HTERT RPE-1 (cell line): ENCODE results near the gene PSD.

Experiments used
- in situ Hi-C: fragments of 300-500 bp; cut with MboI; formaldehyde crosslinking; loops from 4 replicates; pipeline ENCODE4 v1.14.3; 2020; ENCODE audit warnings: low sequenced_read_pairs

Gene PSD

DNA sequence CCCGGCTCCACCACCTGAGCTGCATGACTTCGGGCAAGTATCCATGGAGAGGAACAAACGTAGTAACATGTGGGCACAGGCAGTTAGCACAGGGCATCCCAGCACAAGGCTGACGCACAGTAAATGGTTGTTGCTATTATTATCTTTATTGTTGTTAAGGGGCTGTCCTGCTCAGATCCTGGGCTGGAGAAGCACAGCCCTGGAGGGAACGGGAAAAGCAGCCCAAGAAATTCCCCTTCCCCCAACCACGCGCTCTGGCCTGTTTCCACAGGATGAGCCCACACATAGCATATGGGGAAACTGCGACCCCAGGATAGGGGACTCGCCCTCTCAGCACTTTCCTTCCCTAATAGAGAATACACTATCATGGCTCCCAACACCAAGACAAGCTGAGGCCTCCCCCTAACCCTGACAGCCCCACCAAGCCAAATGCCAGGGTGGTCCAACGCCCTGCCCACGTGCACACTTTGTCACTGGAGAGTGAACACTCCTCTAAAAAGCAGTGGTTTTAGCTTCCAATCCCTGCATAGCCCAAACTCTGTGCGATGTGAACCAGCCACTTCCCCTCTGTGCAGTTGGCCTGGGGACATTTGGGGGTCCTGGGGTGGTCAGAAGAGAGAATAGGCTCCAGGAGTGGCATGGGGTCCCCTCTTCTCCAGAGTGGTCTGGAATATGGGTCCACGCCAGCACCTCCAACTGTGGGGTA, 11.0 kb downstream of the PSD start:
- in situ Hi-C loops, result no loop called here

DNA sequence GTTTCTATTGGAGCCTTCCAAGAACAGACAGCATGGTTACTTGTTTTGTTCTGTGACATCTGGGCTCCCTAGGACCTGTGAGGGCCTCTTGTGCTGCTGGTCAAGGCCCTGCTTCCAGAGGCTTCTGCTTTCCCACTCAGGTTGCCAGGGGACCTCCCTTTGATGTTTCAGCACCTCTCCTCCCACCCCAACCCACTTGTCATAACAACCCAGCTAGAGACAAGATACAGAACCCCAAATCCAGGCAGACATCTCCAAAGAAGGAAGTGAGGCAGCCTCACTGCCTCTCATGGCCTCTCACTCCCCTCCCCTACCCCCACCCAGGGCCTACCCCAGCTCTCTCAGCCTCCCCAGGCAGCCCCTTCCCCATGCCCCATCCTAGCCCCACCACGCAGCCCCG, 11.8 kb downstream of the PSD start:
- in situ Hi-C loops, result no loop called here

DNA sequence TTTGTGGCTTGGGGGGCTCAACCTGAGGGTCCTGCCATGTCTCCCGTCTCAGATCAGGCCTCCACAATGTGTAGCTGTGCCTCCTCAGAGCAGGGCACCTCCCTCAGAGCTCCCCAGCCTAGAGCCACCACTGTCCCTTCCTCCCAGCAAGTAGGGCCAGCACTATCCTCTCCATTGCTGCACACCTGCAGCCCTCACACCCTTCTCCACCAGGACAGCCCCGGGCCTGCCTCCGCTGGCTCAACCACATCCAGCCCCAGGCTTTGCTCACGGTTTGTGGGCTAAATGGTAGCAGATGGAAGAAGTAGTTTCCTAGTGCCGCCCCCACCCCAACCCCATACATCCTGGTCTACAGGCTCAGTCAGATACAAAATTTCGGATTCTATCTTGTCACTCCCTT, 13.0 kb downstream of the PSD start:
- in situ Hi-C loops, result no loop called here

DNA sequence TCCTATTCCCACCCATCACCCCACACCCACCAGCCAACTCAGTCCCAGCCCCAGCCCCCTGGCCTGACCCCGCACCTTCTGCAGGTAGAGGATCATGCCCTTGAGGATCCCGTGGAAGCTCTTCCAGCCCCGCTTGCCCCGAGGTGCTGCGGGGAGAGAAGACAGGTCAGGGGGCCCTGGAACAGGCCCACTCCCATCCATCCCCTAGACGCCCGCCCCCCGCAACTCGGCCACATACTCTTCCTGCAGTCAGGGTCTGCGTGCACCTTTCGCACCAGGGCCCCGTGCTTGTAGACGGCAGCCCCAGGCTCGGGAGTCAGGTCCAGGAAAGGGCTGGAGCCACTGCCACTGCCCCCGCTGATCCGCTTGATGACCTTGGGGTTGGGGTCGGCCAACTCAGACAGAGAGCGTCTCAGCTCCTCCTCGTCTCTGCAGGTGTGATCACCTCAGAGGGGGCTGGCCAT, 13.4 kb downstream of the PSD start:
- in situ Hi-C loops, result no loop called here

DNA sequence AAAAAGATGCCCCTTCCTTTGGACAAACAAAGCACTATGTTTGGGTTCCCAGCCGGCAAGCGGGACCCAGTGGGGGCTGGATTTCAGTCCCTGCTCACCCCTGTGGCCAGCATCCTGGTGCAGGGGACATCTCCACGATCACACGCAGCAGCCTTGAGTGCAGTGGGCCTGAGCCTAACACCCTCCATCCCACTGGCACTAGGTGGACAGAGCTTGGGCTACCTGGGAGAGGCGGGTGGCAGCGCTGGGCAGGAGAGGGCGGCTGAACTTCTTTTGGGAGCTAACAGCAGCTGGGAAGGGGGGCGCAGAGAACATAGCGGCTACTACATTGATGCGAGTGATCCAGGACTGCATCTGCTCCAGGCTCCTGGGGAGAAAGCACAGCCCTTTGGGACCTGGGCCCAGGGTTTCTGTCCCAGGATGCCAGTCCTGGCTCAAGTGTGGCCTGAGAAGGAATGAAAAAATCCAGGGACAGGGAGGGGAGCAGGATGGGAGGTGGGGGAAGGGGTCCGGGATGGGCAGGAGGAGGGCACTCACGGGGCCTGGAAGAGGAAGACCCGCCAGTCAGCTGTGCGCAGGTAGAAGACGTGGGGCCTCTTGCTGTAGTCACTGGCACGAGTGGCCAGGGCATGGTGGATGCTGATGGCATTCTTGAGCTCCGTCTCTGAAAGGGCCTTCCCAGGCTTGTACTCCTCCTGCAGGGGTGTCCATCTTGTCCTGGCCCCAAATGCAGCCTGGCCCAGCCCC, 14.1 kb downstream of the PSD start:
- in situ Hi-C loops, result no loop called here

DNA sequence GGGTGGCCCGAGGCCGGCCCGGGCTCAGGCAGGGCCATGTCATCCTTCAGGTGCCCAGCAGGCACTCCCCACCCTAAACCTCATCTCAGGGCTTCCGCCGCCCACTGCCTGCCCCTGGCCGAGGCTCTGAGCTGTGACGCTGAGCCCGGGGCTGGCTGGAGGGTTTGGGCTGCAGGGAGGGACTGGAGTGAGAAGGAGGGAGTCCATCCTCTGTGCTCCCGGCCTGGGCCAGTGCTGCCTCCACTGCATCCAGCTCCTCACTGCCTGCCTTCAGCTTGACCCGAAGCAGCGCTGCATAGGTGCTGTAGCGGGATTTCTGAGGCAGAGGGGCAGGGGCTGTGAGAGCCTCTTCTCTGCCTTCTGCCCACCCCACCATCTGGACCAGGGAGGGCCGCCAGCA, 15.5 kb downstream of the PSD start:
- in situ Hi-C loops, result no loop called here

DNA sequence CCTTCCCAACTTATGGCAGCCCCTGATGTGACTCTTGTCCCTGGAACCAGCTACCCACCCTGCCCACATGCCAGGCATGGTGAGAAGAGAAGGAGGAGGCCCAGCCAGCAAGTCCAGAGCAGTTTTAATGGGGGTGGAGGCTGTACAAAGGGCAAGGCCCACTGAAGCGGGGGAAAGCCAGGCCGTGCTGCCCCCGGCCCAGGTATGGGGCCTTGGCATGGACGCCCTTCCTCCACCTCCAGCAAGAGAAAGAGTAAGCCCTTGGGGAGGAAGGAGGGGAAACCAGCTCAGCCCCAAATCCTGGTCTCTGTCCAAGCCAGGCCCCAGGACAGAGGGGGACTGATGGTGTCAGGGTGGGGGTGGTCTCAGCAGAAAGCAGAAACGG, 16.1 kb downstream of the PSD start:
- in situ Hi-C loops, result no loop called here

DNA sequence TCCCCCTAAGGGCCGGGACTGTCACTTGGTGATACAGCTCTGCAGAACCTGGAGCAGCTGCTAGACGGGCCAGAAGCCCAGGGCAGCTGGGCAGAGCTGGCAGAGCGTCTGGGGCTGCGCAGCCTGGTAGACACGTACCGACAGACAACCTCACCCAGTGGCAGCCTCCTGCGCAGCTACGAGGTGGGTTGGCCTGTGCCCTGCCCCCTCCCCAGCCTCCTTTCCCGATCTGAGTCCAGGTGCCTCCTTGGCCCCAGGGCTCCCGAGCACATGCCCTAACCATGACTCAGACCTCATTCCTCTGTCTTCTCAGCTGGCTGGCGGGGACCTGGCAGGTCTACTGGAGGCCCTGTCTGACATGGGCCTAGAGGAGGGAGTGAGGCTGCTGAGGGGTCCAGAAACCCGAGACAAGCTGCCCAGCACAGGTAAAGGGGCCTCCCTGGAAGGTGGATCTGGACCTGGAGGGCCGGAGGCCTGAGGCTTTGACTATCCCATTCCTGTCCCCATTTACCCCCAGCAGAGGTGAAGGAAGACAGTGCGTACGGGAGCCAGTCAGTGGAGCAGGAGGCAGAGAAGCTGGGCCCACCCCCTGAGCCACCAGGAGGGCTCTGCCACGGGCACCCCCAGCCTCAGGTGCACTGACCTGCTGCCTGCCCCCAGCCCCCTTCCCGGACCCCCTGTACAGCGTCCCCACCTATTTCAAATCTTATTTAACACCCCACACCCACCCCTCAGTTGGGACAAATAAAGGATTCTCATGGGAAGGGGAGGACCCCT, 16.7 kb downstream of the PSD start:
- in situ Hi-C loops, result no loop called here

DNA sequence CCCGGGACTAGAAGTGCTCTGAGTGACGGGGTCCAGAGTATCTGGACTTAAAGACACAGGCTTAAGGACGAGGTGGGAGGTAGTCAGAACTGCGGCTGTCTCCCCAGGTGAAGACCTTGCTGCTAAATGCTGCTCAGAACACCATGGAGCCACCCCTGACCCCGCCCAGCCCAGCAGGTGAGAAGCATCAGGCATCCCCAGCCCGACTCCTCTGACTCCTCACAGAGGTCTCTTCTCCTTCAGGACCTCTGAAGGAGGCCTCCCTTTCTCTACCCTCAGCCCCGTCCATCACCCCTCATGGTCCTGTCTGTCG, 17.3 kb downstream of the PSD start:
- in situ Hi-C loops, result no loop called here

DNA sequence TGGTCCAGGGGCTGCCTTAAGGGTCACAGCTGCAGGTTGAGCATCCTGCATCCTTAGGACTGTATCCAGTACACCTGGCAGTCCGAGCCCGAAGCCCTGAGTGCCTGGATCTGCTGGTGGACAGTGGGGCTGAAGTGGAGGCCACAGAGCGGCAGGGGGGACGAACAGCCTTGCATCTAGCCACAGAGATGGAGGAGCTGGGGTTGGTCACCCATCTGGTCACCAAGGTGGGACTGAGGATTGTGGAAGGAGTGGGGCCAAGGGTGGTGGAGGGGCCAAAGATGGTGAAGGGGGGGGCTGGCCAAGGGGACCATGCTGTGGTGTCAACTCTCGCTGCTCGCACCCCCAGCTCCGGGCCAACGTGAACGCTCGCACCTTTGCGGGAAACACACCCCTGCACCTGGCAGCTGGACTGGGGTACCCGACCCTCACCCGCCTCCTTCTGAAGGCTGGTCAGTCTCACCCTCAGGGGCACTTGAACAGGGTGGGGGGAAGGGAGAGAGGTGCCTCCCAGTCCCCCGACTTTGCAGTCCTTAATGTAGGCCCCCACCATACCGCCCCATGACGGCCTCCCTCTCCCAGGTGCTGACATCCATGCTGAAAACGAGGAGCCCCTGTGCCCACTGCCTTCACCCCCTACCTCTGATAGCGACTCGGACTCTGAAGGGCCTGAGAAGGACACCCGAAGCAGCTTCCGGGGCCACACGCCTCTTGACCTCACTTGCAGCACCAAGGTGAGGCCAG, 17.8 kb downstream of the PSD start:
- in situ Hi-C loops, result no loop called here

DNA sequence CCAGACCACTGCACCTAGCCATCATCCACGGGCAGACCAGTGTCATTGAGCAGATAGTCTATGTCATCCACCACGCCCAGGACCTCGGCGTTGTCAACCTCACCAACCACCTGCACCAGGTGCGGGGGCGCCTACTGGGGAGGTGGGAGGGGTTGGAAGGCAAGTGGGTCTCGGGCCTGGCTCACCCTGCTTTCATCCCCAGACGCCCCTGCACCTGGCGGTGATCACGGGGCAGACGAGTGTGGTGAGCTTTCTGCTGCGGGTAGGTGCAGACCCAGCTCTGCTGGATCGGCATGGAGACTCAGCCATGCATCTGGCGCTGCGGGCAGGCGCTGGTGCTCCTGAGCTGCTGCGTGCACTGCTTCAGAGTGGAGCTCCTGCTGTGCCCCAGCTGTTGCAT, 18.5 kb downstream of the PSD start:
- in situ Hi-C loops, result no loop called here

DNA sequence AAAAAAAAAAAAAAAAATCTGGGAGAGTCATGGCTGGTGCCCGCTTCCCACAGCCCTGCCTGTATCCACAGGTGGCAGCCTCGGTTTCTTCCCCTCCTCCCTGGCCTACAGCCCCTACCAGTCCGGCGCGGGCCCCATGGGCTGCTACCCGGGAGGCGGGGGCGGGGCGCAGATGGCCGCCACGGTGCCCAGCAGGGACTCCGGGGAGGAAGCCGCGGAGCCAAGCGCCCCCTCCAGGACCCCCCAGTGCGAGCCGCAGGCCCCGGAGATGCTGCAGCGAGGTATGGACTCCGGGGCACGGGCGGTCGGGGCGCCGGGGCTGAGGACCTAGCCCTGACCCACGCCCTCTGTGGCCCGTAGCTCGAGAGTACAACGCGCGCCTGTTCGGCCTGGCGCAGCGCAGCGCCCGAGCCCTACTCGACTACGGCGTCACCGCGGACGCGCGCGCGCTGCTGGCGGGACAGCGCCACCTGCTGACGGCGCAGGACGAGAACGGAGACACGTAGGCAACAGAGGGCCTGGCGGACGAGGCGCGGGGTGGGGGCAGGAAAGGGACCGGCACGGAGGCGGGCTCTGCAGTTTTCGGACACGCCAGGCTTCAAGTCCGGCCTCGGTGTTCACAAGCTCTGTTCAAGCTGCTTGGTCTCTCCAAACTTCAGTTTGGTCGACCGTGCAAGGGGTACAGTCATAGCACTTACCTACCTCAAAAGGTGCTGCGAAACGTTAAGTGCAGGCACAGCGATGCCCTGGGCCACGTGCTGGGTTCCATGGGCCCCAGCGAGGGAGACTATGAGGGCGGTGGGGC, 19.2 kb downstream of the PSD start:
- in situ Hi-C loops, result no loop called here

DNA sequence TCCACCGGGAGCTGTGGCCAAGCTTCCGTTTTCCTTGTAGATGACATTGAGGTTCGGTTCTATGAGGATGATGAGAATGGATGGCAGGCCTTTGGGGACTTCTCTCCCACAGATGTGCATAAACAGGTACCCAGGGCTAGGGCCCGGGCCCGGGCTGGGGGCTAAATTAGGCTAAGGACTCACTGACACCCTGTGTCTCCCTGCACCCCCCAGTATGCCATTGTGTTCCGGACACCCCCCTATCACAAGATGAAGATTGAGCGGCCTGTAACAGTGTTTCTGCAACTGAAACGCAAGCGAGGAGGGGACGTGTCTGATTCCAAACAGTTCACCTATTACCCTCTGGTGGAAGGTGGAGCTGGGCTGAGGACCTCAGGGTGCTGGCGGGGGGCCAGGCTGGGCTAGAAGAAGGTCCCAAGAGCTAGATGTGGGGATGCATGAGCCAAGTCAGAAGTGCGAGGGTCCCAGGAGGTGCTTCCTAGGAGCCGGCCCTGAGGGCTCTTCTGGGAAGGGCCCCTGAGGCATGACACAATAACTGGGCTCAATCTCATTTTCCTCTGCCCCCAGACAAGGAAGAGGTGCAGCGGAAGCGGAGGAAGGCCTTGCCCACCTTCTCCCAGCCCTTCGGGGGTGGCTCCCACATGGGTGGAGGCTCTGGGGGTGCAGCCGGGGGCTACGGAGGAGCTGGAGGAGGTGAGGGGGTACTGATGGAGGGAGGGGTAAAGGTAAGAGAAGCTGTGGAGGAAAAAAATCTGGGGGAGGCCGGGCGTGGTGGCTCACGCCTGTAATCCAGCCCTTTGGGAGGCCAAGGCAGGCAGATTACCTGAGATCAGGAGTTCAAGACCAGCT, 20.2 kb downstream of the PSD start:
- in situ Hi-C loops, result no loop called here

DNA sequence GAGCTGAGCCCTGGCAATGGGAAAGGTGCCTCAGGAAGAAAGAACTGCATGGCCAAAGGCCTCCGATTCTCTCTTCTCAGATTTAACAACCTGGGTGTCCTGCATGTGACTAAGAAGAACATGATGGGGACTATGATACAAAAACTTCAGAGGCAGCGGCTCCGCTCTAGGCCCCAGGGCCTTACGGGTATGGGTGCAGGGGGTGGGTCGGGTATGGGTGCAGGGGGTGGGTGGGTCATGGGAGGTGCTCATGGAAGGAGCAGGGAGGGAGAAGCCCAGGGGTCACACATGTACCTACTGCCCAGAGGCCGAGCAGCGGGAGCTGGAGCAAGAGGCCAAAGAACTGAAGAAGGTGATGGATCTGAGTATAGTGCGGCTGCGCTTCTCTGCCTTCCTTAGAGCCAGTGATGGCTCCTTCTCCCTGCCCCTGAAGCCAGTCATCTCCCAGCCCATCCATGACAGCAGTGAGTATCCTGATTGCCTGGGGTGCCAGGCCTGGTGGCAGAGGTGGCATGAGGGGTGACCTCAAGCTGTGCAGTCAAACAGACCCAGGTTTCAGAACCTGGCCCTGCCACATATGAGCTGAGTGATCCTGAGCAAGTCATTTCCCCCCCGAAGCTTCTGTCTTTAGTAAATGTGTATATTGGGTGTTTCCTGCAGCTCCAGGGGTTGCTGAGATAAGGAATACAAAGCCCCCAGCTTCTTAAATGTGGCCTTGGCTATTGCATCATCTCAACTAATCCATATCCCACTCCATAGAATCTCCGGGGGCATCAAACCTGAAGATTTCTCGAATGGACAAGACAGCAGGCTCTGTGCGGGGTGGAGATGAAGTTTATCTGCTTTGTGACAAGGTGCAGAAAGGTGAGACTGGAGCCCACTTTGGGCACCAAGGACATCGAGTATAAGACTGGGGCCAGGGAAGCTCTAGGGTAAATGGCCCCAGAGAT, 21.1 kb downstream of the PSD start:
- in situ Hi-C loops, result no loop called here

DNA sequence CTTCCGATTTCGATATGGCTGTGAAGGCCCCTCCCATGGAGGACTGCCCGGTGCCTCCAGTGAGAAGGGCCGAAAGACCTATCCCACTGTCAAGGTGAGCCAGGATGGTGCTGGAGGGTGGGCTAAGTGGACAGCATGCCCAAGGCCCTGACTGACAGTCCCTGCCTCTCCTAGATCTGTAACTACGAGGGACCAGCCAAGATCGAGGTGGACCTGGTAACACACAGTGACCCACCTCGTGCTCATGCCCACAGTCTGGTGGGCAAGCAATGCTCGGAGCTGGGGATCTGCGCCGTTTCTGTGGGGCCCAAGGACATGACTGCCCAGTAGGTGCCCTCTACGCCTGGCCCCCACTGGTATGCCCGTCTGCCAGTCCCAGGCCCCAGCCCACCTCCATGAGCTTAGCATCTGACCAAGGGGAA, 21.8 kb downstream of the PSD start:
- in situ Hi-C loops, result no loop called here

DNA sequence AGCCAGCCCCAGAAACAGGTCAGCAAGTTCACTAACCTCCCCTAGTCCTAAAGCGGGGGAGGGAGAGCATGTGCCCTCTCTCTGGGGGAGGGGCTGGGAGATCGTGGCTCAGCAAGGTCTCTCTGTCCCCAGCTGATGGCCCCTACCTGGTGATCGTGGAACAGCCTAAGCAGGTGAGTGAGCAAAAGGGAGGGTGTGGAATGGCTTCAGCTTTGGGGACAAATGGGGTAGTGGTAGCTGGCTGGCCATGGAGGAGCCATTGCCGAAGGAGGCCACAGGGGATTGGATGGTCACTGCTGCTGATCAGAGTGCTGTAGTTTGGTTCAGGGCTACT, 22.3 kb downstream of the PSD start:
- in situ Hi-C loops, result no loop called here

DNA sequence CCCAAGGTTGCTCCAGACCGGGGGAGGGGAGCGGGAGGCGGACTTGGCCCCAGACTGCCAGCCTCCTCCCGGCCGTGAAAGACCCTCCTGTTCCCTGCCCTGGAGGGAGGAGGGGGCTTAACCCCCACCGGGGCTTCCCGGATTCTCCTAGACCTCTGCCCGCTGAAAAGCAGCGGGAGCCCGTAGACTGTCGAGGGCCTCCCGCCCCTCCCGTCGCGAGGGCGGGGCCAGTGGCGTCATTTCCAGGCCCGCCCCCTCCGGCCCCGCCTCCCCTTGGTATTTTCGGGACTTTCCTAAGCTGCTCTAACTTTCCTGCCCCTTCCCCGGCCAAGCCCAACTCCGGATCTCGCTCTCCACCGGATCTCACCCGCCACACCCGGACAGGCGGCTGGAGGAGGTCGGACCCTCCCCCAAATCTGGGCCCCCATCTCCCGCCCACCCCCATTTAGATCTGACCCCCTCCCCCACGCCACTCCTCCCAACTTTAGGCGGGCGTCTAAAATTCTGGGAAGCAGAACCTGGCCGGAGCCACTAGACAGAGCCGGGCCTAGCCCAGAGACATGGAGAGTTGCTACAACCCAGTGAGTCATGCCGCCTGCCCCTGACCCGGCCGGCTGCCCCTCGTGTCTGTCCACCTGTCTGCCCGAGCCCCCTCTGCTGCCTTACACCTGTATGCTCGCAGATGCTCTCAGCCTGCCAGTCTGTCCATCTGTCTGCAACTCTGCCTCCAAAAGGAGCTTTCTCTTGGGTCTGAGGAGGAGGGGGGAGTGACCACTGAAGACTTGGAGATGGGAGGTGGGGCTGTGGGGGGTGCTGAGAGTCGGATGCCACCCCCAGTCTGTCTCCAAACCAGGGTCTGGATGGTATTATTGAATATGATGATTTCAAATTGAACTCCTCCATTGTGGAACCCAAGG, 22.9 kb downstream of the PSD start, which contains the start of gene NFKB2:
TSS of gene NFKB2 (plus strand) at position 306 of the 917 bp plus-strand sequence. CDS start at position 561, 255 bp downstream.
- in situ Hi-C loops, result no loop called here
